Mucosa of gallbladder (tissue), 1 donor: ENCODE data around the gene ACBD7. TPM values are rescaled to one million over a fixed set of nuclear protein-coding genes. Genes with fewer than 3 reads are reported as not detected.

Source experiments
- DNase-seq: peaks from one replicate; pipeline ENCODE4 v3.0.0-alpha.2; 2020; ENCODE audit warnings: low spot score
- total RNA-seq: library from RNA; stranded (reverse); gene quantifications from one replicate; pipeline ENCODE4 v1.2.1, GENCODE V29; 2021
- donor health status: DM: no; HTN: no; CAD: no.

ACBD7 gene
- total RNA-seq, 1 donor from 2014 or later, result 0.40 TPM

- DNase-seq, result no peak
Measured at GRCh38 chr10:15091418-15091817, 2.8 kb upstream of the ACBD7 start.

GRCh38 chr10:15084502-15084922, 4.1 kb downstream of the ACBD7 start:
- DNase-seq, result peak; percentile 81

GRCh38 chr10:15083674-15084501, 4.7 kb downstream of the ACBD7 start:
- DNase-seq, result no peak

GRCh38 chr10:15075421-15075820, 13.2 kb downstream of the ACBD7 start:
- no peak for DNase-seq

GRCh38 chr10:15072358-15072757, 16.2 kb downstream of the ACBD7 start:
- no peak for DNase-seq

- DNase-seq, result no peak
Measured at GRCh38 chr10:15069230-15069629, 19.3 kb downstream of the ACBD7 start.

- no peak for DNase-seq
Measured at GRCh38 chr10:15068802-15069201, 19.8 kb downstream of the ACBD7 start.

GRCh38 chr10:15067154-15067553, 21.4 kb downstream of the ACBD7 start:
- no peak for DNase-seq

- DNase-seq, result no peak
Measured at GRCh38 chr10:15060638-15061037, 27.9 kb downstream of the ACBD7 start.

GRCh38 chr10:15059914-15060313, 28.7 kb downstream of the ACBD7 start:
- DNase-seq, result no peak

GRCh38 chr10:15058689-15059088, 29.9 kb downstream of the ACBD7 start:
- DNase-seq, result no peak

- DNase-seq, result no peak
Measured at GRCh38 chr10:15053061-15053460, 35.5 kb downstream of the ACBD7 start.

- no peak for DNase-seq
Measured at GRCh38 chr10:15052121-15052520, 36.5 kb downstream of the ACBD7 start.

GRCh38 chr10:15049533-15049932, 39.0 kb downstream of the ACBD7 start:
- DNase-seq, result no peak

GRCh38 chr10:15046626-15047025, 42.0 kb downstream of the ACBD7 start:
- no peak for DNase-seq

GRCh38 chr10:15045380-15045779, 43.2 kb downstream of the ACBD7 start:
- DNase-seq, result no peak

- no peak for DNase-seq
Measured at GRCh38 chr10:15043674-15044073, 44.9 kb downstream of the ACBD7 start, which contains the start of gene OLAH. Gene OLAH (plus strand): TSS chr10:15043943. CDS start chr10:15047289, 3,346 bp downstream.

GRCh38 chr10:15038416-15038815, 50.2 kb downstream of the ACBD7 start:
- no peak for DNase-seq

- peak; percentile 12 for DNase-seq
Measured at GRCh38 chr10:15037691-15038090, 50.9 kb downstream of the ACBD7 start.

GRCh38 chr10:15035385-15036301, 52.9 kb downstream of the ACBD7 start:
- peak; percentile 12 for DNase-seq

- no peak for DNase-seq
Measured at GRCh38 chr10:15027741-15028140, 60.8 kb downstream of the ACBD7 start.
